ENCODE results near the gene CARD9. TPM values are rescaled to one million over a fixed set of nuclear protein-coding genes. Genes with fewer than 3 reads are reported as not detected.

The CARD9 gene
- total RNA-seq, 2 donors from 2014 or later: 0.78 to 1.3 TPM

DNA sequence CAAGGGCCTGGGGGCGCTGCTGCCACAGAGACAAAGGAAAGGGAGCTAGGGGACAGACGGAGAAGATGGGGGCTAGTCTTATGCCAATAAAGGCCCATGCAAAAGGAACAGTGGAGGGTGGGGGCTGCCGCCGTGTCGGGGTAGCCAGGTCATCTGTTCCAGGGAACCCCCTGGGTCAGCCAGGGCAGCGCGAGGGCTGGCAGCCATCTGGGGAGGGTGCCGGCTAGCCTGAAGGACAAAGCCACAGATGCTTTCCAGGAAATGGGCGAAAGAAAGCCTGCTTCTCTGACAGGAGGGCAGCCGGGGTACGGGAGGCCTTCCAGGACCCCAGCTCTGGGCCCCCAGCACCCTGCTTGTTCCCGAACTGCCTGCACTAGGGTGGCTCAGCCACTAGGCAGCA, 1.6 kb upstream of the CARD9 start:
- Histone ChIP-seq H3K4me3 (no peak overlapping the region), H3K27me3 (no peaks in the 10 kb centered on the region), H3K36me3 (replicated peaks in 1 of 2; ENCODE audit: insufficient read depth in 1 of 2, low read depth in 2 of 2) (peaks cover 0 to 2% of the 10 kb centered on the region in 2 donors), H3K4me1 (peaks cover 18% of the 10 kb centered on the region), H3K27ac (no peak overlapping the region), H3K9me3 (no peaks in the 10 kb centered on the region)
- intact Hi-C loops (cut with DNase I): no loop called here
- DNase-seq (no peak), ATAC-seq (no peak)
- 88 to 91% methylated on average over 6 to 12 of the region's 12 CpGs for WGBS, 2 donors
- TF ChIP-seq POLR2A (IDR thresholded peaks at IDR 0.05): no peak

DNA sequence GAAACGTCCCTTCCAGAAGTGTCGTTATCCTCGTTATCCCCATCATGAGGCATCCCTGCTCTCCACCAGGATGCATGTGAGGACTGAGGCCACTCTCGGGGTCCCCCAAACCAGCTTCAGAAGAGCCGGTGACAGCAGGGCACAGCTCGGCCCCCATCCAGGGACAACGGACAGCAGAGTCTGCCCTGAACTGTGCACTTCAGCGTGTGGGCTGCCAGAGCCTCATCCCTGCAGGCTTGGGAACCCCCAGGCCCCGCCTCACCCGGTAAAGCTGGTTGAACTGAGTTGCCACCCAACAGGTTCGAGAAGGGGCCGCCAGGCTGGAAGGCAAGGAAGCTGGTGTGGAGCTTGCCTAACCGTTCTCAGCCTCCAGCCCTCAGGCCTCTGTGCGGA, 710 bp upstream of the CARD9 start:
- Histone ChIP-seq H3K4me3 (no peak overlapping the region), H3K4me1 (peaks cover 18% of the 10 kb centered on the region), H3K27me3 (no peaks in the 10 kb centered on the region), H3K9me3 (no peaks in the 10 kb centered on the region), H3K36me3 (replicated peaks in 1 of 2; ENCODE audit: insufficient read depth in 1 of 2, low read depth in 2 of 2) (peaks cover 0 to 2% of the 10 kb centered on the region in 2 donors), H3K27ac (no peak overlapping the region)
- no peak for TF ChIP-seq POLR2A (IDR thresholded peaks at IDR 0.05)
- no peak for TF ChIP-seq CTCF (IDR thresholded peaks at IDR 0.05)
- ATAC-seq (no peak), DNase-seq (no peak)
- intact Hi-C loops (cut with DNase I): no loop called here
- 89 to 97% methylated on average over 10 to 14 of the region's 14 CpGs for WGBS, 2 donors

- TF ChIP-seq POLR2A (IDR thresholded peaks at IDR 0.05) (no peak), CTCF (IDR thresholded peaks at IDR 0.05) (peak in 1 of 7 experiments; percentile 7)
- WGBS, 2 donors: 38 to 40% methylated on average over 2 to 20 of the region's 21 CpGs
- H3K4me1 ChIP-seq: peaks cover 18% of the 10 kb centered on the region
- no peaks in the 10 kb centered on the region for H3K36me3 ChIP-seq (replicated peaks in 1 of 2; ENCODE audit: insufficient read depth in 1 of 2, low read depth in 2 of 2)
- no peaks in the 10 kb centered on the region for H3K27me3 ChIP-seq
- peak; percentile 66 for ATAC-seq
- intact Hi-C loops (cut with DNase I): no loop called here
- DNase-seq: peak; percentile 52 to 82 (median 72)
- H3K9me3 ChIP-seq: no peaks in the 10 kb centered on the region
- H3K27ac ChIP-seq: peak overlapping the region in 2 of 4 donors; percentile 61 to 65
- H3K4me3 ChIP-seq: no peak overlapping the region
Observed at GRCh38 chr9:136372561-136373299, 739 bp downstream of the CARD9 start.

- intact Hi-C loops (cut with DNase I): no loop called here
- no peak for TF ChIP-seq POLR2A (IDR thresholded peaks at IDR 0.05)
- no peak for TF ChIP-seq CTCF (IDR thresholded peaks at IDR 0.05)
- DNase-seq: no peak
- Histone ChIP-seq H3K4me3 (no peak overlapping the region), H3K36me3 (replicated peaks in 1 of 2; ENCODE audit: insufficient read depth in 1 of 2, low read depth in 2 of 2) (no peaks in the 10 kb centered on the region), H3K27ac (peak overlapping the region in 2 of 4 donors; percentile 61 to 65), H3K9me3 (no peaks in the 10 kb centered on the region), H3K27me3 (no peaks in the 10 kb centered on the region), H3K4me1 (peaks cover 18% of the 10 kb centered on the region)
- WGBS, 2 donors: 91 to 94% methylated on average over 15 to 20 of the region's 21 CpGs
- no peak for ATAC-seq
Observed at GRCh38 chr9:136372006-136372405, 1.5 kb downstream of the CARD9 start.

DNA sequence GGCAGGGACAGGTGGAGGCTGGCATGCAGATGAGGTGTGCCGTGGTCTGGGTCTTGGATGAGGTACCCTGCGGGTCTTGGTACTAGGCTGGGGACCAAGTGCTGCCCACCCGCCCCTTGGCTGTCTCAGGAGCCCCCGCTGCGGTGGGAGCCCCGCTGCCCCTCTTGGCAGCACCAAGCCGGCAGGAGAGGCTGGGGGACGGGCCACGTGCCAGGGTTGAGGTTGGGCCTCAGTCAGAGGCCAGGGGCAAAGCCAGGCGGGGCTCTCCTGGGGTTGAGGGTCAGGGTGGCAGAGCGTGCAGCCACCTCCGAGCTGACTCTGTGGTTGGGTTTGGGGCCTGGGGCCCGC, 2.0 kb downstream of the CARD9 start:
- WGBS, 2 donors: 86 to 100% methylated on average over 3 to 9 of the region's 13 CpGs

More for the DNA sequence above, 2.0 kb downstream of the CARD9 start:
- no peaks in the 10 kb centered on the region for H3K27me3 ChIP-seq
- intact Hi-C loops (cut with DNase I): no loop called here
- no peak overlapping the region for H3K27ac ChIP-seq
- TF ChIP-seq CTCF (IDR thresholded peaks at IDR 0.05): no peak
- TF ChIP-seq POLR2A (IDR thresholded peaks at IDR 0.05): no peak
- ATAC-seq: no peak
- no peak overlapping the region for H3K4me3 ChIP-seq
- peaks cover 18% of the 10 kb centered on the region for H3K4me1 ChIP-seq
- H3K36me3 ChIP-seq (replicated peaks in 1 of 2; ENCODE audit: insufficient read depth in 1 of 2, low read depth in 2 of 2): no peaks in the 10 kb centered on the region
- no peak for DNase-seq
- no peaks in the 10 kb centered on the region for H3K9me3 ChIP-seq
